ENCODE data around the gene PARN. TPM values are rescaled to one million over a fixed set of nuclear protein-coding genes. Genes with fewer than 3 reads are reported as not detected.

The PARN gene
- total RNA-seq, 1 experiment from 2014 or later, result 42.5 TPM

DNA sequence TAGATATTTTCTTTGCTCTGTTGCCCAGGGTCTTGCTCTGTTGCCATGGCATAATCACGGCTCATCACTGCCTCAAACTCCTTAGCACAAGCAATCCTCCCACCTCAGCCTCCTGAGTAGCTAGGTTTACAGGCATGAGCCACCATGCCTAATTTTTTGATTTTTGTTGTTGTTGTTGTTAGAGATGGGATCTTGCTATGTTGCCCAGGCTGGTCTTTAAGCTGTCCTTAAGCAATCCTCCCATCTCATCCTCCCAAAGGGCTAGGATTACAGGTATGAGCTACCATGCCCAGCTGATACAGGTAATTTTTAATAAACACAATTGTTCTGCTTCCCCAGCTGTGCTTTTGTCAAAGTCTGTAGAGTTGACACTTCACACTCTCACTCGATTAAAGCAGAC lies 159.3 kb downstream of the PARN start:
- H3K4me1 ChIP-seq (ENCODE audit: control insufficient read depth in 1 of 2, insufficient read depth in 2 of 2, low read length in 2 of 2), result no peaks in the 10 kb centered on the region
- intact Hi-C loops (cut with micrococcal nuclease), result no loop called here
- no peak overlapping the region for H3K4me2 ChIP-seq (ENCODE audit: low read length)
- no peaks in the 10 kb centered on the region for H3K79me2 ChIP-seq (ENCODE audit: insufficient read depth, low read length)
- H4K20me1 ChIP-seq (ENCODE audit: insufficient read depth), result no peaks in the 10 kb centered on the region
- POLR2A ChIA-PET, result no interaction called here
- no peak overlapping the region for H3K4me3 ChIP-seq (replicated peaks in 1 of 2; ENCODE audit: low read depth in 1 of 2, low read length in 2 of 2)
- no peaks in the 10 kb centered on the region for H3K9me3 ChIP-seq (ENCODE audit: control insufficient read depth in 1 of 2, insufficient read depth in 1 of 2, low read depth in 1 of 2, low read length in 2 of 2)
- H3K9ac ChIP-seq (ENCODE audit: low read length), result no peak overlapping the region
- RAD21 ChIA-PET (ENCODE audit: low non-redundant PET in 1 of 2, low total read pairs in 2 of 2, uncharacterized antibody in 2 of 2, unreplicated experiment in 2 of 2), result no interaction called here
- no peaks in the 10 kb centered on the region for H3K9me2 ChIP-seq (ENCODE audit: insufficient read depth)
- DNase-seq (ENCODE audit: low read depth, low spot score) (no peak), ATAC-seq (no peak)
- no peak for TF ChIP-seq CBX3 (IDR thresholded peaks at IDR 0.05; ENCODE audit: low read depth)
- no peak for TF ChIP-seq POLR2AphosphoS5 (IDR thresholded peaks at IDR 0.05; ENCODE audit: low read depth, low read length)
- TF ChIP-seq EZH2 (IDR thresholded peaks at IDR 0.05), result no peak
- TF ChIP-seq YY1 (IDR thresholded peaks at IDR 0.05; ENCODE audit: extremely low read depth, insufficient replicate concordance, low read depth, low read length), result no peak
- TF ChIP-seq TCF7L2 (IDR thresholded peaks at IDR 0.05; ENCODE audit: borderline replicate concordance, extremely low read depth, insufficient read depth, insufficient read length), result no peak
- no peak for TF ChIP-seq FOSL1 (IDR thresholded peaks at IDR 0.05; ENCODE audit: low read depth)
- no peak for TF ChIP-seq CEBPB (IDR thresholded peaks at IDR 0.05; ENCODE audit: low read depth)
- H3K36me3 ChIP-seq (ENCODE audit: control insufficient read depth in 1 of 2, insufficient read depth in 2 of 2, low read length in 2 of 2), result no peaks in the 10 kb centered on the region
- no peaks in the 10 kb centered on the region for H3K27me3 ChIP-seq (ENCODE audit: insufficient read depth, low read length)
- CTCF ChIA-PET, result interaction anchor here (1.4 kb wide), 1 partner anchor 16 kb away, joined by 3 read pairs; no protein-coding TSS in a partner anchor
- no TSS peak for BruUV-seq (replicated peaks)
- H2AFZ ChIP-seq (ENCODE audit: low read depth, low read length, poor library complexity, severe bottlenecking), result no peak overlapping the region
- H3K27ac ChIP-seq (ENCODE audit: low read depth, low read length), result no peak overlapping the region

DNA sequence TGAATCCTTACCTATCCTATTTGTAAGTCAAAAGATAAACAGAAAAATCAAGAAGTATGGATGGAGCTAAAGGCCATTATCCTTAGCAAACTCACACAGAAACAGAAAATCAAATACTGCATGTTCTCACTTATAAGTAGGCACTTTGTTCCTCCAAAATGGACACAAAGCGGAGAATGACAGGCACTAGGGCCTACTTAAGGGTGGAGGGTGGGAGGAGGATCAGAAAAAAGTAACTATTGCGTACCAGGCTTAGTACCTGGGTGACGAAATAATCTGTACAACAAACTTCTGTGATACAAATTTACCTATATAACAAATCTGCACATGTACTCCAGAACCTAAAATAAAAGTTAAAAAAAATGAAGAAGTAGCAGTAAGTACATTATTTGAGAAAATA lies 164.3 kb downstream of the PARN start:
- Histone ChIP-seq H3K27me3 (ENCODE audit: insufficient read depth, low read length) (no peaks in the 10 kb centered on the region), H3K79me2 (ENCODE audit: insufficient read depth, low read length) (no peaks in the 10 kb centered on the region), H3K4me1 (ENCODE audit: control insufficient read depth in 1 of 2, insufficient read depth in 2 of 2, low read length in 2 of 2) (no peaks in the 10 kb centered on the region), H3K36me3 (ENCODE audit: control insufficient read depth in 1 of 2, insufficient read depth in 2 of 2, low read length in 2 of 2) (peaks cover 0 to 5% of the 10 kb centered on the region in 2 experiments; a peak in 1 of 4 replicates), H2AFZ (ENCODE audit: low read depth, low read length, poor library complexity, severe bottlenecking) (no peak overlapping the region), H3K4me3 (replicated peaks in 1 of 2; ENCODE audit: low read depth in 1 of 2, low read length in 2 of 2) (no peak overlapping the region), H3K9ac (ENCODE audit: low read length) (no peak overlapping the region), H3K4me2 (ENCODE audit: low read length) (no peak overlapping the region), H3K9me2 (ENCODE audit: insufficient read depth) (no peaks in the 10 kb centered on the region), H3K27ac (ENCODE audit: low read depth, low read length) (no peak overlapping the region), H3K9me3 (ENCODE audit: control insufficient read depth in 1 of 2, insufficient read depth in 1 of 2, low read depth in 1 of 2, low read length in 2 of 2) (peaks cover 5 to 15% of the 10 kb centered on the region in 2 experiments; a peak in 2 of 4 replicates), H4K20me1 (ENCODE audit: insufficient read depth) (no peaks in the 10 kb centered on the region)
- intact Hi-C loops (cut with micrococcal nuclease), result loop anchor here (5.0 kb wide), 1 partner anchor 48 kb away; no protein-coding TSS in a partner anchor
- ATAC-seq, result no peak
- RAD21 ChIA-PET (ENCODE audit: low non-redundant PET in 1 of 2, low total read pairs in 2 of 2, uncharacterized antibody in 2 of 2, unreplicated experiment in 2 of 2), result no interaction called here
- DNase-seq (ENCODE audit: low read depth, low spot score), result no peak
- CTCF ChIA-PET, result no interaction called here
- TF ChIP-seq ELF1 (IDR thresholded peaks at IDR 0.05; ENCODE audit: borderline replicate concordance, low read depth) (no peak), POLR2AphosphoS5 (IDR thresholded peaks at IDR 0.05; ENCODE audit: low read depth, low read length) (no peak), EGR1 (IDR thresholded peaks at IDR 0.05; ENCODE audit: low read depth) (no peak), YY1 (IDR thresholded peaks at IDR 0.05; ENCODE audit: extremely low read depth, insufficient replicate concordance, low read depth, low read length) (no peak), SIN3A (IDR thresholded peaks at IDR 0.05; ENCODE audit: low read depth) (no peak), ZNF274 (IDR thresholded peaks at IDR 0.05; ENCODE audit: low read depth, low read length) (no peak), EZH2phosphoT487 (IDR thresholded peaks at IDR 0.05; ENCODE audit: borderline replicate concordance) (no peak), EZH2 (IDR thresholded peaks at IDR 0.05) (no peak), JUND (IDR thresholded peaks at IDR 0.05) (no peak), CEBPB (IDR thresholded peaks at IDR 0.05; ENCODE audit: low read depth) (no peak), FOSL1 (IDR thresholded peaks at IDR 0.05; ENCODE audit: low read depth) (no peak)
- TF ChIP-seq, protein P1, sequence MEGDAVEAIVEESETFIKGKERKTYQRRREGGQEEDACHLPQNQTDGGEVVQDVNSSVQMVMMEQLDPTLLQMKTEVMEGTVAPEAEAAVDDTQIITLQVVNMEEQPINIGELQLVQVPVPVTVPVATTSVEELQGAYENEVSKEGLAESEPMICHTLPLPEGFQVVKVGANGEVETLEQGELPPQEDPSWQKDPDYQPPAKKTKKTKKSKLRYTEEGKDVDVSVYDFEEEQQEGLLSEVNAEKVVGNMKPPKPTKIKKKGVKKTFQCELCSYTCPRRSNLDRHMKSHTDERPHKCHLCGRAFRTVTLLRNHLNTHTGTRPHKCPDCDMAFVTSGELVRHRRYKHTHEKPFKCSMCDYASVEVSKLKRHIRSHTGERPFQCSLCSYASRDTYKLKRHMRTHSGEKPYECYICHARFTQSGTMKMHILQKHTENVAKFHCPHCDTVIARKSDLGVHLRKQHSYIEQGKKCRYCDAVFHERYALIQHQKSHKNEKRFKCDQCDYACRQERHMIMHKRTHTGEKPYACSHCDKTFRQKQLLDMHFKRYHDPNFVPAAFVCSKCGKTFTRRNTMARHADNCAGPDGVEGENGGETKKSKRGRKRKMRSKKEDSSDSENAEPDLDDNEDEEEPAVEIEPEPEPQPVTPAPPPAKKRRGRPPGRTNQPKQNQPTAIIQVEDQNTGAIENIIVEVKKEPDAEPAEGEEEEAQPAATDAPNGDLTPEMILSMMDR (IDR thresholded peaks at IDR 0.05 in 2 of 3, conservative IDR thresholded peaks at IDR 0.05 in 1 of 3; ENCODE audit: borderline replicate concordance in 1 of 3, insufficient read depth in 1 of 3, low read depth in 2 of 3, low read length in 2 of 3), result no peak
- no TSS peak for BruUV-seq (replicated peaks)
- POLR2A ChIA-PET, result no interaction called here
